Activated CD4-positive, CD25-positive, alpha-beta regulatory T cell (primary cell): ENCODE results near the gene CAGE1.
"Not testable (repeated sequence)": the region's sequence is repeated elsewhere in the genome, so short reads cannot be mapped to it uniquely, and the experiment has no call there.

ENCODE experiments used
- DNase-seq, 4 experiments: peaks; one replicate each; lab custom pipeline; 2025; lab: John Stamatoyannopoulos, UW

Gene CAGE1

DNA sequence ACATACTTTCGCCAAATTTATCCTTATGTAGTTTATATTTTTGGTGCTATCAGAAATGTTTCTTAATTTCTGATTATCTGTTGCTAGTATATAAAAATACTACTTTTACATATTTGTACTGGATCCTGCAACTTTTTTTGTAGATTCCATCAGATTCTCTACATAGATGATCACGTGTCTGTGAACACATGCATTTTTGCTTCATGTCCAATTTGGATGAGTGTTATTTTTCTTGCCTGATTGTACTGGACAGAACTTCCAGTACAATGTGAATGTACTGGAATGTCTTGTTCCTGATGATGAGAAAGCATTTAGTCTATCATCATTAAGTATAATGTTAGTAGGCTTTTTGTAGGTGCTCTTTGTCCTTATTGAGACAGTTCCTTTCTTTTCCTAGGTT lies 51.5 kb downstream of the CAGE1 start:
- DNase-seq, result no peak

DNA sequence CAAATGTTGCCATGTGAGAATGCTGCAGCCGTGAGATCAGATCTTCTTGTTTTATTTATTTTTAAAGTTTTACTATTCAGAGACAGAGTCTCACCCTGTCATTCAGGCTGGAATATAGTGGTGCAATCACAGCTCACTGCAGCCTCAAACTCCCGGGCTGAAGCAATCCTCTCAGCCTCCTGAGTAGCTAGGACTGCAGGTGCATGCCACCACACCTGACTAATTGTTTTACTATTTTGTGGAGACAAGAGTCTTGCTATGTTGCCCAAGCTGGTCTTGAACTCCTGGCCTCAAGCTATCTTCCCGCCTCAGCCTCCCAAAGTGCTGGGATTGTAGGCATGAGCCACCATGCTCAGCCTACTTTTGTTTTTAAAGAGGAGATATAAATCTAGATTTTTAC lies 54.0 kb downstream of the CAGE1 start:
- no peak for DNase-seq

DNA sequence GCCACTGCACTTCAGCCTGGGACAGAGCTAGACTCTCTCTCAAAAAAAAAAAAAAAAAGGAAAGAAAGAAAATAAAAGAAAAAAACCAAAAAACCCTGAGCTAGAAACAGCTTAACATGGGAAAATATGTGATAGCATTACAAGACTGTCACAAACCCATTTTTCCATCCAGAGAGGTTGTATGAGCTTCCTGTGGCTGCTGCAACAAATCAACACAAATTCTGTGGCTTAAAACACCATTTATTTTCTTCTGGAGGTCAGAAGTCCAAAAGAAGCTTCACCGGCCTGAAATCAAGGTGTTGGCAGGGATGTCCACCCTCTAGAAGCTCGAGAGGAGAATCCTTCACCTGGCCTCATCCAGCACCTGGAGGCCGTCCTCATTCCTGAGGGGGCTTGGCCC lies 54.9 kb downstream of the CAGE1 start:
- DNase-seq, result no peak

DNA sequence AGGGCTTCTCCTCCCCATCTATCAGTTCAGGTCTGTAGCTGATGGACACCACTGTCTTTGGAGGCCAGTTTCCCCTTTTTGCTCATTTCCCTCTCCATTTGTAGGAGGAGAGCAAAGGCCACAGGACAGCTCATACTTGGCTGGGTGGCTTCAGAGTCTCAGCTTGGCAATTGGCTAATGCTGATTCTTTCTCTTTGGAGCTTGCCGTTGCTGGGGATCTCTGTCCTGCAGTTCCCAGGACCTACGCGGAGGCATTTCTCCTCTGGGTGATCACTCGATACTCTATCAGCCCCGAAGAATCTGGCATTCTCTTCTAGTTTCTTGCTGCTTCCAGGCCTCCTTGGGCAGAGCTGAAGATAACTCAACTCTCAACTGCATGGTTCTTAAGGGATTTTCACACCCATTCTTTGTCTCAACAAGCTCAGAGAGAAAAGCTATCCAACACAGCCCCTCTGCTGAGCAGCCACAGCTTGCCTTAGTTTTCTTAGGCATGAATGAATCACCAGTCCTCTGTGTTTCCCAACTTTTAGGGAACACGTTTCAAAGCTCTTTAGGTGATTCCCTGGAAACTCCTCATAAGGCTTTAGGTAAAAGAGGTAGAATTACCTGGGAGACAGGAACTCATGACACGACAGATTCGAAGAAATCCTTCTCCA lies 57.3 kb downstream of the CAGE1 start:
- no peak for DNase-seq

DNA sequence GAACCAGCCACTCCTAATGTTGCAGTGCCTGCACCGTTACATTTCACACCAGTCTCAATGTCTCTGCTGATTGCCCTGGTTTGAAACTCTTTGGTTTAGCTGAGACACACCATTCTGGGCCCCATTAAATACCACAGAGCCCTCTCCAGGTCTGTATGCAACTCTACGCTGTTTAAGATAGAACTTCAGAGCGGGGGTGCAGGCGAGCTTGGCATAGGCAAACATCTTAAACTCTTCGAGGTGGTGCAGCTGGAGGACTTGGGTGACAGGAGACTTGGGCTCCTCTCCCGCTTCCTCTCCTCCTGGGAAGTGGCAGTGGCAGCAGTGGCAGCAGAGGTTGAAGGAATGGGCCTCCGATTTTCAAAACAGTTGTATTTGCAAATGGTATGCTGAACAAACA lies 58.1 kb downstream of the CAGE1 start:
- no peak for DNase-seq

DNA sequence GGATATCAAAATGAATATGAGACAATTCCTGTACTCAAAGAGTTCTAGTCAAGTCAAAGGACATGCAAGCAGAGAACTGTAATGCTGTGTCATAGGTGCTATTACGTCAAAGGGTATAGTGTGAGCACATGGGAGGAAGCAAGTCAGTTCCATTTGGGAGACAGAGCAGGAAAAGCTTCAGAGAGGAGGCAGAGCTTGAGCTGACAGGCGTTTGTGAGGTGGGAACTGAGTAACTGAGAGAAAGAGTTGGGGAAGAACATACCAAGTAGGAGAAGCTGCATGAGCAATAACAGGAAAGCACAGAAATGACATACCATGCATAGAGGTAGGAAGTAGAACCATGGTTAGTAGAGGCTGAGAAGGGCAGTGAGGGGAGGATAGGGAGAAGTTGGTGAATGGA lies 61.3 kb downstream of the CAGE1 start:
- no peak for DNase-seq

DNA sequence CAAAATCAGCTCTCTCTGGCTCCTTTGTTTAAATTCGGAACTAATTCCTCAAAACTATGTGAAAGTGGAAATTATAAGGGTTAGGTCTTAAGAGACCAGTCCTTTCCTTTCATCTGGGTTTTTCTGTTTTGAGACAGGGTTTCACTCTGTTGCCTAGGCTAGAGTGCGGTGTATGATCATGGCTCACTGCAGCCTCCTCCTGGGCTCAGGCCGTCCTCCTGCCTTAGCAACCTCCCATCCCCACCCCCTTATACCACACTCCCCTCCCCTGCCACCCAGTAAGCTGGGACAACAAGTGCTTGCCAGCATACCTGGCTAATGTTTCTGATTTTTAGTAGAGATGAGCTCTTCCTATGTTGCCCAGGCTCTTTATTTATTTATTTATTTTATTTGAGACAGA lies 63.8 kb downstream of the CAGE1 start:
- DNase-seq, result no peak

DNA sequence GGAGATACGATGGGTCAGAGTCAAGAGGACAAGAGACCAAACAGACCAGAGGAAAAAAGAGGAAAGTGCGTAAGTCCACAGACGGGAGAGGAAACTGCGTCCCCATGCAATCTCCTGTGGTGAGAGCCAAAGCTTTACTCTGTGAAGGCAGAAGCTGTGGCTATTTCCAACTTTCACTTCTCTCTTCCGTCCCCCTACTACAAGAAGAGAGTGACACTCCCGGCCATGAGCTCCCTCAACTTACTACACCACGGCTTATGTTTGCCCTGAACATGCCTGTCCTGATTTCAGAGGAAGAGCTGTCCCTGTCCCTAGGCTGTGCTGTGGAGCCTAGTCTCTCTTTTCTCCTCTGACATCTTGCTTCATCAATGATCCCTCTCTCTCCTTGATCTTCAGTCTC lies 65.0 kb downstream of the CAGE1 start:
- no peak for DNase-seq

DNA sequence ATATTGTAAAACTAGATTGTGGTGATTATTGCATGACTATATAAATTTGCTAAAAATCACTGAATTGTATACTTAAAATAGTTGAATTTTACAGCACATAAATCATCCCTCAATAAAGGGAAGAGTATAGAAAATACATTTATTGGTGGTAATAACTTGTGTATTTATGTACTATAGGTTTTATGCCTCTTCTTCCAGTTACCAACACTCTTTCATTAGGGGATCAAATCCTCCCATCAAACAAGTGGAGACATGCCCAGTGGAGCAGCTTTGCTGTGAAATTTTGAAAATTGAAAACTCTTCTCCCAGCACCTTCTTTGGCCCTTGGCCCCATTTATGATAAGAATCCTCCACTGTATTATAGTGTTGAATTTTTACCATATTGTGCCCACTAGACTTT lies 66.5 kb downstream of the CAGE1 start:
- DNase-seq, result no peak

DNA sequence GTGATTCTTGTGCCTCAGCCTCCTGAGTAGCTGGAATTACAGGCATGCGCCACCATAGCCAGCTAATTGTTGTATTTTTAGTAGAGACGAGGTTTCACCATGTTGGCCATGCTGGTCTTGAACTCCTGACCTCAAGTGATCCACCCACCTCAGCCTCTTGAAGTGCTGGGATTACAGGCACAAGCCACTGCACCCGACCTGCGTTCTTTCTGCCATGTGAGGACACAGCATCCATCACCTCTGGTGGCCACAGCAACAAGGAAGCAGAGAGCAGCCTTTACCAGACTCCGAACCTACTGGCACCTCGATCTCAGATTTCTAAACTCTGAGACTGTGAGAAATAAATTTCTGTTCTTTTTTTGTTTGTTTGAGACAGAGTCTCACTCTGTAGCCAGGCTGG lies 67.7 kb downstream of the CAGE1 start:
- DNase-seq, result not testable (repeated sequence)

DNA sequence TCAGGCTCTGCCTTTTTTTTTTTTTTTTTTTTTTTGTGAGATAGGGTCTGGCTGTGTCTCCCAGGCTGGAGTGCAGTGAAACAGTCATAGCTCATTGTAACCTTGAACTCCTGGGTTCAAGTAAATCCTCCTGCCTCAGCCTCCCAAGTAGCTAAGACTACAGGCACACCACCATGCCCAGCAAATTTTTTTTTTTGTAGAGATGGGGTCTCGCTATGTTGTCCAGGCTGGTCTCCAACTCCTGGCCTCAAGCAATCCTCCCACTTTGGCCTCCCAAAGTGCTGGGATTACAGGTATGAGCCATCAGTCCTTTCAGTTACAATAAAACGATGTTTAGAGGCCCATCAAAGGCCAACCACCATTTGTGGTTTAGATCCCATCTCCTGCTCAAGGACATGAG lies 70.1 kb downstream of the CAGE1 start:
- DNase-seq, result not testable (repeated sequence)

DNA sequence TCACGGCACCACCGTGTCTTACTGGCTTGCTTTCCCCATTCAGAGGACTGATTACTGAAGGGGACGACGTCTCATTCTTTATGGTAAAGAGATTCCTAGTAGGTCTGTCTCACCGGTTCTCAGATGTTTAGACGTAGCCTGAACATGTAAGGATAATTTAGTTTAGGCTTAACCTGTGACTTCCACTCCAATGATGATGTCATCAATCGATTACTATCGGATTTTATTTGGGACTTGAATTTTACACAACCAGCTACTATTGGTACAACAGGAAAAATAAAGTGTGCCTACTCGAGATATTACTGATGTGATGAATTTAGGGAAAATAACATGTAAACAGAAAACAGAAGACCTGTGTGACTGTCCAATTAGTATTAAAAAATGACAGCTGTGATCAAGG lies 72.0 kb downstream of the CAGE1 start:
- DNase-seq, result no peak

DNA sequence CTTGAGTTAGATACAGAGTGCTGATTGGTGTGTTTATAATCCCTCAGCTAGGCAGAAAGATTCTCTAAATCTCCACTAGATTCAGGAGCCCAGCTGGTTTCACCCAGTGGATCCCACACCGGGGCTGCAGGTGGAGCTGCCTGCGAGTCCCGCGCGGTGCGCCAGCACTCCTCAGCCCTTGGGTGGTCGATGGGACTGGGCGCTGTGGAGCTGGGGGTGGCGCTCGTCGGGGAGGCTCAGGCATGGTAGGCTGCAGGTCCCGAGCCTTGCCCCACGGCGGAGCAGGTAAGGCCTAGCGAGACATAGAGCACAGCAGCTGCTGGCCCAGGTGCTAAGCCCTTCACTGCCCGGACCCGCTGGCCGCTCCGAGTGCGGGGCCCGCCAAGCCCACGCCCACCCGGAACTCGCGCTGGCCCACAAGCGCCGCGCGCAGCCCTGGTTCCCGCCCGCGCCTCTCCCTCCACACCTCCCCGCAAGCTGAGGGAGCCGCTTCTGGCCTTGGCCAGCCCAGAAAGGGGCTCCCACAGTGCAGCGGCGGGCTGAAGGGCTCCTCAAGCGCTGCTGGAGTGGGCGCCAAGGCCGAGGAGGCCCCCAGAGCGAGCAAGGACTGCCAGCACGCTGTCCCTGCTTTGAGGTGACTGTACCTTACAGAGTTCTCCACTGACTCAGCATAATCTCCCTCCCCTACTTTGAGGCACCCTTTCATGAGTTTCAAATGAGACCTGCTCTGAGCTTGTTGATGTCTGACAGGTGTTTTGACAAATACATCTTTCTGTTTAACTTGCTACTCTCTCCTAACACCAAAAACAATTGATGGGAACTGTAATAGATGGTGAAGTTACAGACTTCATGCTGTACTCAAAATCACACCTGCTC lies 72.6 kb downstream of the CAGE1 start:
- DNase-seq, result no peak

DNA sequence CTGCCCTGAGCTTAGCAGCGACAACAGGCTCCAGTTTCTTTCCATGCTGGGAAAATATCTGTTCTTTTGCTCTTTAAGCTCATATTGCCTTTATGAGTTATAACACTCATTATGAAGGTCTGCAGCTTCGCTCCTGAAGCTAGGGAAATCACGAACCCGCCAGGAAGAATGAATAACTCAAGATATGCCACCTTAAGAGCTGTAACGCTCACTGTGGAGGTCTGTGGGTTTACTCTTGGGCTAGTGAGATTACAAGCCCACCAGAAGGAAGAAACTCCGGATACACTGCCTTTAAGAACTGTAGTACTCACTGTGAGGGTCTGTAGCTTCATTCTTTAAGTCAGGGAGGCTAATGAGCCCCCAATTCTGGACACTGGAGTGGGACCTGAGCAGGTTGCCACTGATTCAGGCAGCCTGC lies 73.6 kb downstream of the CAGE1 start:
- no peak for DNase-seq

DNA sequence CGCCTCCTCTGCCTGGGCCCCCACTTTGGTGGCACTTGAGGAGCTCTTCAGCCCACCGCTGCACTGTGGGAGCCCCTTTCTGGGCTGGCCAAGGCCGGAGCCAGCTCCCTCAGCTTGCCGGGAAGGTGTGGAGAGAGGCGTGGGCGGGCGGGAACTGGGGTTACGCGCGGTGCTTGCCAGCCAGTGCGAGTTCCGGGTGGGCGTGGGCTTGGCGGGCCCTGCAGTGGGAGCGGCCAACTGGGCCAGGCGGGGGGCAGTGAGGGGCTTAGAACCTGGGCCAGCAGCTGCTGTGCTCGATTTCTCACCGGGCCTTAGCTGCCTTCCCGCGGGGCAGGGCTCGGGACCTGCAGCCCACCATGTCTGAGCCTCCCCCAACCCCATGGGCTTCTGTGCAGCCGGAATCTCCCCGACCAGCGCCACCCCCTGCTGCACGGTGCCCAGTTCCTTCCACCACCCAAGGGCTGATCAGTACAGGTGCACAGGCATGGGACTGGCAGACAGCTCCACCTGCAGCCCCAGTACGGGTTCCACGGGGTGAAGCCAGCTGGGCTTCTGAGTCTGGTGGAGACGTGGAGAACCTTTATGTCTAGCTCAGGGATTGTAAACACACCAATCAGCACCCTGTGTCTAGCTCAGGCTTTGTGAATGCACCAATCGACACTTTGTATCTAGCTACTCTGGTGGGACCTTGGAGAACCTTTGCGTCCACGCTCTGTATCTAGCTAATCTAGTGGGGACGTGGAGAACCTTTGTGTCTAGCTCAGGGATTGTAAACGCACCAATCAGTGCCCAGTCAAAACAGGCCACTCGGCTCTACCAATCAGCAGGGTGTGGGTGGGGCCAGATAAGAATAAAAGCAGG lies 74.2 kb downstream of the CAGE1 start:
- DNase-seq, result not testable (repeated sequence)

DNA sequence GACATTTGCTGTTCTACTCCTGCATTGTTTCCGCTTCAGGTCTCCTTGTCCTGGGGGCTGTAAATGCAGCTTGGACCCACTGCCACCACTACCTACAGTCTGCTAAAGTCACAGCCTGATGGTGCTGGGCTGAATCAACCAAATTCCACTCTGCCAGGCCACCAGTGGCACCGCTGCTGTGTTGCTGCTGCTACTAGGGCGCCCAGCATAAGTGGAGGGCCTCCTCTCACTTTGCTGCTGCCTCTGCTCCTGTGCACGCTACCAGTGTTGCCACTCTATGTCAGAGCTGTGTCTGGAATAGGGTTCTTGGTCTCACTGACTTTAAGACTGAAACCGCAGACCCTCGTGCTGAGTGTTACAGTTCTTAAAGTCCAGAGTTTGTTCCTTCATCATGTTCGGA lies 75.1 kb downstream of the CAGE1 start:
- no peak for DNase-seq

DNA sequence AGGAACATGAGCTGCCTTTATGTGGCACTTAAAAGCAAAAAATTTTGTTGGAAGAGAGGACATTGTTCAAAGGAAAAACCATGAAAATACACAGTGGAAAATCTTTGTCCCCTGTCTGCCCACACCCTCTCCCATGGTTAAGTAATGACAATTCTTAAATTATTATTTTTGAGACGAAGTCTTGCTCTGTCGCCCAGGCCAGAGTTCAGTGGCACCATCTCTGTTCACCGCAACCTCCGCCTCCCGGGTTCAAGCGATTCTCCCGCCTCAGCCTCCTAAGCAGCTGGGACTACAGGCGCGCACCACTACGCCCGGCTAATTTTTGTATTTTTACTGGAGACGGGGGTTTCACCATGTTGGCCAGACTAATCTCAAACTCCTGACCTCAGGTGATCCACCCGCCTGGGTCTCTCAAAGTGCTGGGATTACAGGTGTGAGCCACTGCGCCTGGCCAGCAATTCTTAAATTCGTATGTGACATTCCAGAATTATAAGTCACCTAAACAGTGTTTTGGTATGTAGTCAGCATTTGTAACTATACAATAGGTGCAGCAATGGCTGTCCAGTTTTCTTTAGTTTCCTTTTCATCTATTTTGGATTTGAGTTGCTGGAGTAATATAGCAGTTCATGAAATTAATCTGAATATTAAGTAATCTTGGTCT lies 75.9 kb downstream of the CAGE1 start:
- DNase-seq, result no peak

DNA sequence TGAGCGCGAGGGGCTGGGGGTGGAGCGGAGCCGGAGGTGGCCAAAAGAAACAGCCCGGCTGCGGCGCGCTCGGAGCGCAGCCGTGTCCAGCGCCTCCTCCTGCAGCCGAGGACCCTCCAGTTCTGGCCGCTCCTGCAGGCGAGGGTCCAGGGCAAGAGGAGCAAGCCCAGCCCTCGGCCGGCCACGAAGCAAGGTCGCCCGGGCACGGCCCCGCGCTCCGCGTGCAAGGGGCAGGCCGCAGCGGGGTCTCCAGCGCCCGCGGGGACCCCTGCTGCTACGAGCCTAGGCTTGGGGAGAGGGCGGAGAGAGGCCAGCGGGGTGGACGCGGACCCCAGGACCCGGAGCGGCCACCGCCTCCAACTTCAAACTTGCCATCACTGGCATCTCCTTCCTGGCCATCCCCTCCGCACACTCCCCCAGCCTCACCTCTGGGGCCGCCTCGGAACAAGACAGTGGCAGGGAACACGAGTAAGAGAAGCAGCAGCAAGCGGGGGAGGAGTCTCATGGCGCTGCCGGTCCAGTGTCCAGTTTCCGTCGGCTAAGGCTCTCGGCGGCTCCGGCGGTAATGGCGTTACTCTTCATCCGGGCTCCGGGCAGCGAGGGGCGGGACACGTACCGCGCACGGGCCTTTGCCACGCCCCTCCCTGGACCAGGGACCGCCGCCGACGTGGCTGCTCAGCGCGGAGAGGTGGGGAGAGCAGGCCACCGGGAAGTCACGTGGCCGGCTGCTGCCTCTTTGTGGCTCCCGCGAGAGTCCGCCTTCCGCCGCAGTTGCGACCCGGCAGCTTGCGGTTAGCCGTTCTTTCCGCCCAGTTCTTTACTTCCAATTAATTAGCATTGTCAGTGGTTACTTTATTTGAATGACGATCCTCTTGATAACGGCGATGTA lies 76.7 kb downstream of the CAGE1 start, which contains the start of gene SSR1:
TSS of gene SSR1 (minus strand) at position 584 of the 889 bp plus-strand sequence. CDS start at position 505, 79 bp downstream.
- peak; percentile 81 to 89 (median 88) for DNase-seq

DNA sequence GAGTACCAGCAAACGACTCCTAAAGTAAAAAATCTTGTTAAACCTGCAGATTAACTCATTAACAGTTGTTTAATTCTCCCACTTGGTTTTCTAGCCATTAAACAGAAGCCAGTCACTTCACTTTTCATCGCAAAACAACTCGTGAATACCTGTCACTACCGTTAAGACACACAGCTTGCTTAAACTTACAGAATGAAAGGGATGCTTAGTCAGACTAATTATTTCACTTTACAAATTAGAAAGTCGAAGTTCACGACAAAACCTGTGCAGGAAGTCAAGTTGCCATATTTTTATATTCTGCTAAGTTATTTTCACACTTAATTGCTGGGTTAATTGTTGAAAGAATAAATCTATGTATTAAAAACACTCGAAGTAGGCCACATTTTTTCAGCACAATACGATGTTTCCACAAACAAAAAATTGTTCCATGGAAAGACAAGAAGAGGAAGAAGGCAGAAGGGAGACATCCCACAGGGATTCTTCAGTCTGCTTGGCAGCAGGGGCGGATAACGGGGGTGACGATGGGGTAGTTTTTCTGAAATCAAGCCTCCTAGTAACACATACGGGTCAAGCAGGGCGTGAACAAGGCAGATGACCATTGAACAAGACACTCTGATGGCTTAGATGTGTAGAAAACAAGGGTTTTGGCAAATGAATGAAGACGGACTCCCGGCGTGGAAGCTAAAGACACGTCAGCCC lies 77.5 kb downstream of the CAGE1 start:
- no peak for DNase-seq

DNA sequence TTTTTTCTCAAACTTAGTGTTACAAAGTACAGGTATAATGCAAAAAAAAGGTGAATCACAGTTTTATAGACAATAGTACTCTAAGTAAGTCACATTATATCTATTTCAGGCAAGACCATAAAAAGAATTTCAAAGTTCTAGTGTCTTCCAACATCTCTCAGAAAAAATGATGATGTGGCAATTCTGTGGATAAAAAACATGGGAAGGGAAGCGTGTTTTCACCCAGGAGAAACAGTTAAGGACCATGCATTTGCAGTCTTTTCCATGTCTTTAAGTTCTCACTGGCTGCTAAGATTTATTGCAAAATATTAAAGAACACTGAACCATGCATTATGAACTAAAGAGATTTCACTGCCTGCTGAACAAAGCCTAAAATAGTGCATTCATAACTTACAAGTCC lies 78.4 kb downstream of the CAGE1 start:
- no peak for DNase-seq
